Activated naive CD8-positive, alpha-beta T cell treated with anti-CD3 and anti-CD28 coated beads, Interleukin-2, amount 10 ng/mL, durations not matched to agents 7 days and 5 days (primary cell): ENCODE data around the gene HMCES. TPM values are rescaled to one million over a fixed set of nuclear protein-coding genes. Genes with fewer than 3 reads are reported as not detected.
"Not testable (repeated sequence)": the region's sequence is repeated elsewhere in the genome, so short reads cannot be mapped to it uniquely, and the experiment has no call there.

Source experiments
- ATAC-seq: fragments of 150-1000 bp; cut with Tn5 transposase; one replicate; pipeline ENCODE4 v1.10.0; 2021; ENCODE audit warnings: low read depth, moderate library complexity
- POLR2A ChIA-PET: fragments of 350-600 bp; sonication (Branson Sonifier 250); formaldehyde crosslinking; loops from one replicate; lab custom pipeline; 2021; ENCODE audit warnings: antibody characterized with exemption; lab: Charles Lee
- DNase-seq: peaks from one replicate; pipeline ENCODE4 v3.0.0; 2021
- H3K27ac Mint-ChIP-seq: one replicate; pipeline ENCODE4 v1.8.0; 2022; ENCODE audit warnings: mild to moderate bottlenecking, mixed read lengths
- H3K27me3 Mint-ChIP-seq: one replicate; pipeline ENCODE4 v1.8.0; 2022; ENCODE audit warnings: mild to moderate bottlenecking, moderate library complexity, mixed read lengths
- H3K36me3 Mint-ChIP-seq: one replicate; pipeline ENCODE4 v1.8.0; 2021; ENCODE audit warnings: mild to moderate bottlenecking, mixed read lengths
- H3K4me1 Mint-ChIP-seq: one replicate; pipeline ENCODE4 v1.8.0; 2021; ENCODE audit warnings: mixed read lengths
- H3K4me3 Mint-ChIP-seq: one replicate; pipeline ENCODE4 v1.8.0; 2022; ENCODE audit warnings: mild to moderate bottlenecking, moderate library complexity, mixed read lengths
- H3K9me3 Mint-ChIP-seq: one replicate; pipeline ENCODE4 v1.8.0; 2021; ENCODE audit warnings: mixed read lengths
- total RNA-seq, 2 experiments: library from RNA; stranded (reverse); gene quantifications; one replicate each; pipeline ENCODE4 v1.2.3, GENCODE V29; 2021

The HMCES gene
- total RNA-seq, 2 experiments from 2014 or later: 59.7 to 60.8 TPM

DNA sequence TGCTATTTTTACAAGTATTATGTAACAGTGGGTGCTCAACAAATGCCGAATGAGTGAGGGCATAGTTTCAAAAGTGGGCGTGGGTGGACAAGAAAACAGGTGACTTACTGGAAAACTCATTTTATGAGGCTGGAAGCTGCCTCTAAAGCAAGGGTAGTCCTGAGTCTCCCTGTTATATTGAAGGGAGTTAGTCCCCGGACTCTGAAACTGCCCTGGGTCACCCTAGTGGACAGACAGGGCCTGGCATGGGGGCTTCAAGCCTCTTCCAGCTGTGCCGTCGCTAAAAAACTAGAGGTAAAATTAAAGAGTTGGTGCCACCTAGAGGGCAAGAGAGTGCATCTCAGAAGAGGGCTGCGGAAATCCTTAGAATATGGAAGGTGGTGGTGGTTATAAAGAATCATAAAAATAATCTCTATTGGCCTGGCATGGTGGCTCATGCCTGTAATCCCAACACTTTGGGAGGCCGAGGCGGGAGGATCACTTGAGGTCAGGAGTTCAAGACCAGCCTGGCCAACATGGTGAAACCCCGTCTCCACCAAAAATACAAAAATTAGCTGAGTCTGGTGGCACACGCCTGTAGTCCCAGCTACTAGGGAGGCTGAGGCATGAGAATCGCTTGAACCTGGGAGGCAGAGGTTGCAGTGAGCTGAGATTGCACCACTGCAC, 32.9 kb upstream of the HMCES start:
- not testable (repeated sequence) for H3K27me3 Mint-ChIP-seq, H3K36me3 Mint-ChIP-seq, H3K4me3 Mint-ChIP-seq, H3K9me3 Mint-ChIP-seq
- POLR2A ChIA-PET: interaction anchor here (0.6 to 3.2 kb wide), 17 partner anchors 22 to 275 kb away, joined by 3 to 24 read pairs (median 4); partner anchors contain the start of gene CNBP
- DNase-seq (peak; percentile 62), ATAC-seq (peak; percentile 71)
- Mint-ChIP-seq H3K27ac (peak overlapping the region; percentile 30), H3K4me1 (peaks cover 35% of the 10 kb centered on the region)

DNA sequence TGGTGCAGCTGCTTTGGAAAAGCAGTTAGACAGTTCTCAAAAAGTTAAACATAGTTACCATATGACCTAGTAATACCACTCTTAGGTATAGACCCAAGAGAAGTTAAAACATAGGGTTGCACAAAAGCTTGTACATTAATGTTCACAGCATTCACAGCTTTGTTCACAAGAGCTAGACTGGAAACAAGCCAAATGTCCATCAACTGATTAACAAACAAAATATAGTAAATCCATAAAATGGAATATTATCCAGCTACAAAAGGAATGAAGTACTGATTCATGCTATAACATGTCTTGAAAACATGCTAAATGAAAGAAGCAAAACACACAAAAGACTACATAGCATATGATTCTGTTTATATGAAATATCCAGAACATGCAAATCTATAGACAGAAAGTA, 32.0 kb upstream of the HMCES start:
- Mint-ChIP-seq H3K27me3 (no peaks in the 10 kb centered on the region), H3K36me3 (peaks cover 10% of the 10 kb centered on the region), H3K9me3 (no peaks in the 10 kb centered on the region), H3K27ac (no peak overlapping the region), H3K4me1 (peaks cover 37% of the 10 kb centered on the region), H3K4me3 (no peak overlapping the region)
- POLR2A ChIA-PET: interaction anchor here (0.7 to 3.2 kb wide), 9 partner anchors 23 to 276 kb away, joined by 3 to 24 read pairs (median 5); partner anchors contain the start of gene CNBP
- DNase-seq (no peak), ATAC-seq (no peak)

DNA sequence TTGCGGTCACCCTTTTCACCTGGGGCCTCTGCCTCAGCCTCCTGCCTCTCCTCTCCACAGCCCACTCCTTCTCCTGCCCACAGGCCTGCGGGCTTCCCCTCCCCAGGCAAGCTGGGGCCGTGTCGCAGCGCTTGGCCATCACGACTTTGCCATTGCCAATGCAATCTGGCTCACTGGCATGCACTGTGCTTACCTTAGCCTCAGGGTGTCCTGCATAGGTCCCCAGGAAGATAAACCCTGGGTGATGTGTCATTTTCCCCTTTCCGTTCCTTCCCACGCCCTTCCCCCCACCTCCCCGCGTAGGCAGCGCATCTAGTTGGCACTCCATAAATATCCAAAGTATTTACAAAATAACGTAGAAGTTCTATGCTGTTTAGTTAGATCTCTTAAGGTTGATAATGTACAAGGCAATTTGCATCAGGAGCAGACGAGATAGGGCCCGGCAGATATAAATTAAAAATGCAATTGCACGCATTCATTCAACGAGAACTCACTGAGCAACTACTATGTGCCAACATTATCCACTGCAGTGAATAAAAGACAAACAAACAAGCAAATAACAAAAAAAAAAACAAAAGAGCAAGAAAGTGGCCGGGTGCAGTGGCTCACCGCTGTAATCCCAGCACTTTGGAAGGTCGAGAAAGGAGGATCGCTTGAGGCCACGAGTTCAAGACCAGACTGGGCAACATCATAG, 30.2 kb upstream of the HMCES start:
- Mint-ChIP-seq H3K4me3 (peak overlapping the region; percentile 99), H3K27me3 (no peaks in the 10 kb centered on the region), H3K9me3 (no peaks in the 10 kb centered on the region), H3K27ac (peak overlapping the region; percentile 98), H3K4me1 (peaks cover 42% of the 10 kb centered on the region), H3K36me3 (peaks cover 23% of the 10 kb centered on the region)
- ATAC-seq (no peak), DNase-seq (no peak)
- POLR2A ChIA-PET: interaction anchor here (1.0 to 2.6 kb wide), 16 partner anchors 9 to 277 kb away, joined by 3 to 26 read pairs (median 10); partner anchors contain the start of genes CNBP and RAB43

DNA sequence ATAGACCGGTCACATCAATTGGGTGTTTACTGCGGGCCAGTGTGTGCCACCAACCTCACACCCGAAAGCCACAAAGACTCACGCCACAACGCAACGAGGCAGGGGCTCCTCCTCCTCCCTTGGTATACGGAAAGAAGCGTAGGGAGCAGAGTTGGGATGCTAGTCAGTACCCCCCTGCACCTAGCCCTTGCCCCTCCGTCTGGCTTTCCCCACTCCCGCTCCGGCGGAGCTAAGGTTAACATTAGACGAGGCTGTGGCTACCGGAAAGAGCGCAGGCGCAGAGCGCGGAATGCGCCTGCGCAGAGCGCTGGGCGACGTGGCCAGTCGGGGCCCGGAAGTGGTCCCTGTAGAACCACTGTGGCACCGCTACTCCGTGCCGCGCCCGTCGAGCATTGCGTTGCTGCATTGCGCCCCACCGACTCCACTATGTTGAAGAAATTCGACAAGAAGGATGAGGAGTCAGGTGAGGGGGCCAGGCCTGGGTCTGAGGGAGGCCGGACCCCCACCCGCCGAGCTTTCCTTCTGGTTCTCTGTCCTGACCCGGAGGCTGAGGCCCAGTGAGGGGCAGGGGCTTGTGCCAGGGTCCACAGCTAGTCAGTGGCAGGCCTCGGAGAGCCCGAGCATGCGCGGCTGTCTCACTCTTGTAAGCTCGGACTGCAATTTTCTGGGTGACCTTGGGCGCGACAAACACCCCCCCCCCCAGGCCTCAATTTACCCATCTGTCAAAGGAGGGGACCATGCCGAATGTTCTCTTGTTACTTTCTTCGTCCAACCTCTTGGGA, 29.2 kb upstream of the HMCES start, which contains the start of gene COPG1:
Gene COPG1, plus strand, starts transcription at position 323 of the 782 bp plus-strand sequence. Its CDS starts 104 bp downstream, at position 427.
- no peaks in the 10 kb centered on the region for H3K27me3 Mint-ChIP-seq
- peak; percentile 92 for ATAC-seq
- peak within 1 kb of the TSS; percentile 98 for H3K27ac Mint-ChIP-seq
- H3K36me3 Mint-ChIP-seq: peaks cover 28% of the 10 kb centered on the region
- H3K9me3 Mint-ChIP-seq: no peaks in the 10 kb centered on the region
- H3K4me1 Mint-ChIP-seq: peaks cover 42% of the 10 kb centered on the region
- peak; percentile 94 for DNase-seq
- peak within 1 kb of the TSS; percentile 99 for H3K4me3 Mint-ChIP-seq
- POLR2A ChIA-PET: interaction anchor here (0.6 to 2.6 kb wide), 32 partner anchors 10 to 462 kb away, joined by 3 to 26 read pairs (median 4); partner anchors contain the start of genes CNBP, HMCES and RAB43

DNA sequence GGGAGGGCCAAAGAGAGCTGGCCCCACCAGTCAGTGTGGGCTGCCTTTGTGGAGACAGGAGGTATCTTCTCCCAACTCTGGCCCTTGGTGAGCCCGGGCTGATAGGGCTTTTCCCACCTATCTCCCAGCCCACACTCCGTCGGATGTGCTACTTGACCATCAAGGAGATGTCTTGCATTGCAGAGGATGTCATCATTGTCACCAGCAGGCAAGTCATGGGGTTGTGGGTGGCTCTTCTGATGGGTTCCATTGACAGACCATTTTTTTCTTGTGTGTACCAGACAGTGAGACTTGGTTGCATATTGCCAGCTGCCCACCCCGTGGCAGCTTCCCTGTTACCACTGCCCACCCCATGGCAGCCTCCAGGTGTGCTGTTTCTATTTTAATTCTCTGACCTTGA, 25.9 kb upstream of the HMCES start:
- DNase-seq (no peak), ATAC-seq (no peak)
- Mint-ChIP-seq H3K9me3 (no peaks in the 10 kb centered on the region), H3K27me3 (no peaks in the 10 kb centered on the region), H3K36me3 (peaks cover 40% of the 10 kb centered on the region), H3K27ac (no peak overlapping the region), H3K4me1 (peaks cover 31% of the 10 kb centered on the region), H3K4me3 (no peak overlapping the region)
- POLR2A ChIA-PET: interaction anchor here (0.7 to 1.0 kb wide), 2 partner anchors 8 to 64 kb away, joined by 3 read pairs; a partner anchor contains a TSS

DNA sequence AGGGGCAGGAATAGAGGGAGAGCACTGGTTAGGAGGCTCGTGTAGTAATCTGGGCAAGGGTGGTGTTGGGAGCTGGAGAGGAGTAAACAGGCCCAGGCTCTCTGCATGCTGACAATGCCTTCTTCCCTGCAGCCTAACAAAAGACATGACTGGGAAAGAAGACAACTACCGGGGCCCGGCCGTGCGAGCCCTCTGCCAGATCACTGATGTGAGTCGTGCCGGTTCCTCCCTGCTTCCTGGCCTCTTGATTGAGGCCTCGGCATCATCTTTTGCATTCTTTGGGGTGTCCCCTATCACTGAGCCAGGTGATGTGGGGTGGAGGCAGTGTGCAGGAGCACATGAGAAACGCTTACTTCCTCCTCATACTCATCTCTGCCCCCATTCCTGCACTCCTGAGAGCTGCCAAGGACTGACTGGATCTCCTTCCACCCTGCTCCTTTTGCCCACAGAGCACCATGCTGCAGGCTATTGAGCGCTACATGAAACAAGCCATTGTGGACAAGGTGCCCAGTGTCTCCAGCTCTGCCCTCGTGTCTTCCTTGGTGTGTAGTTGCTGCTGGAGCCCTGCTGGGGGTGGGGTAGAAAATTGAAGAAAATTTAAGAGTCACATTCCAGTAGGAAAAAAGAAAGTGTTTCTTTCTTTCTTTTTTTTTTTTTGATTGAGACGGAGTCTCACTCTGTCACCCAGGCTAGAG, 24.0 kb upstream of the HMCES start:
- peaks cover 47% of the 10 kb centered on the region for H3K36me3 Mint-ChIP-seq
- POLR2A ChIA-PET: interaction anchor here (0.9 to 1.4 kb wide), 4 partner anchors 62 to 152 kb away, joined by 3 to 4 read pairs (median 3); a partner anchor contains a TSS
- no peaks in the 10 kb centered on the region for H3K27me3 Mint-ChIP-seq
- H3K9me3 Mint-ChIP-seq: no peaks in the 10 kb centered on the region
- ATAC-seq (no peak), DNase-seq (no peak)
- peaks cover 18% of the 10 kb centered on the region for H3K4me1 Mint-ChIP-seq
- H3K27ac Mint-ChIP-seq: no peak overlapping the region
- H3K4me3 Mint-ChIP-seq: no peak overlapping the region

DNA sequence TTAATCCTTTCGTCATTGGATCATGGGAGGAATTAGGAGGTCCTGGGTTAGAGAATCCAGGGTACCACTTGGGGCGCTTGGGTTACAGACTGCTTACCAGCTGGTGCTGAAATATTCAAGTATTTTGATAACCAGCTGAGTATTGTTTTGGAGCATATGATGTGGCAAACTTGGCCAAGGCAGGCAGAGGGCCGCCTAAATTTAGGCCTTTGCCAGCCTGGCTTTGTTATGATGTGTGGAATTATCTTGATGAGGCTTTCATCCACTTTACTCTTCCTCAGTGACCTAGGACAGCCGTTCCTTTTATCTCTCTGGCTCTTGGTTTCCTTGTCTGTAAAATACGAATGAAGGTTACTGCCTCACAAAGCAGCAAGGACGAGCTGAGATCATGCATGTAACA, 22.4 kb upstream of the HMCES start:
- Mint-ChIP-seq H3K4me3 (no peak overlapping the region), H3K4me1 (peaks cover 11% of the 10 kb centered on the region), H3K9me3 (no peaks in the 10 kb centered on the region), H3K36me3 (peaks cover 42% of the 10 kb centered on the region), H3K27me3 (no peaks in the 10 kb centered on the region), H3K27ac (no peak overlapping the region)
- POLR2A ChIA-PET: interaction anchor here (1.6 kb wide), 1 partner anchor 11 kb away, joined by 4 read pairs; no protein-coding TSS in a partner anchor
- DNase-seq: no peak
- ATAC-seq: no peak

DNA sequence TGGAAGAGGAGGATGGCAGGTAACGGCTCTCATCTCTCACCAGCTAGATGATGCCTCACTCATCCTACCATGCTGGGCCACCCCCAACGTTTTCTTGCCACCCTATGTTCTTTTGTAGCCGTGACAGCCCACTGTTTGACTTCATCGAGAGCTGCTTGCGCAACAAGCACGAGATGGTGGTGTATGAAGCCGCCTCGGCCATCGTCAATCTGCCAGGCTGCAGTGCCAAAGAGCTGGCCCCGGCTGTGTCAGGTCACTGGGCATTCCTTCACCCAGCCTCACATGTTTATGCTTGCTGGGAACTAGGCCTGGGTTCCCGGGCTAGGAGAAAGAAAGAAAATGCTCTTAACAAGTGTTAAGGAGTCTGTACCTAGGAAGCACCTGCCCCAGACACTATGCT, 21.1 kb upstream of the HMCES start:
- no peak for DNase-seq
- no peak for ATAC-seq
- no peak overlapping the region for H3K27ac Mint-ChIP-seq
- no peaks in the 10 kb centered on the region for H3K27me3 Mint-ChIP-seq
- no peaks in the 10 kb centered on the region for H3K9me3 Mint-ChIP-seq
- no peak overlapping the region for H3K4me3 Mint-ChIP-seq
- POLR2A ChIA-PET: no interaction called here
- H3K36me3 Mint-ChIP-seq: peaks cover 38% of the 10 kb centered on the region
- peaks cover 6% of the 10 kb centered on the region for H3K4me1 Mint-ChIP-seq

DNA sequence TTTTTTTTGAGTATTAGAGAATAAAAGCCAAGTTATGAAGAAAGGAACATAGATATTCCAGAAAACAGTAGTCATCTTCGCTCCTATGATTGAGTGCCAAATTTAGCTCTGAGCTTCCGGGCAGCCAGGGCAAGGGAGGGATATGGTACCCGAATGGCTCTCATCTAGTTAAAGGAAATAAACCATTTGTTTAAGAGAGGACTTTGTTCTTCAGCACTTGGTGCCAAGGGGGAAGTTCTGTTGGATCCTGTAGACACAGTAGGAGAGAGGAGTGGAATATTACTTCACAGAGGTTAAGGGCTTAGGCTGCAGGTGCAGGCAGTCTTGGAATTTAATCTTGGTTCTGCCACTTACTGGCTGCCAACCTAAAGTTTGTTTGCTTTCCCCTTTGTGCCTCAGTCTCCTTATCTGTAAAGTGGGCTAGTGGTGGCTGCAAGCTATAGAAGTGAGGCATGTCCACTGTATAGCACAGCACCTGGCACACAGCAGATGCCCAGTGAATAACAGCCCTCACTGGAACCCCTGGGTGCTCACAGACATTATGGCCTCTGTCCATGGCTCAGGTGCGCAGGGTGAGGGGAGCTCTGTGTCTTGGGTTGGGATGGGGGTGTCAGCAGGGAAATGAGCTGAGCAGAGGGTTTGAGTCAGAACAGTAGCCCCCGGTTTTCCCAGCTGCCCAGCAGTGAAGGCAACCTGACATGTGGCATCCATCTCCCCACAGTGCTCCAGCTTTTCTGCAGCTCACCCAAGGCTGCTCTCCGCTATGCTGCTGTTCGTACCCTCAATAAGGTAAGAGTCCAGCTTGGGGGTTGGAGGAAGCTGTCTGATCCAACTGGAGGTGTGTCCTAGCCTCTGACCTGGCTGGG, 18.8 kb upstream of the HMCES start:
- Mint-ChIP-seq H3K27me3 (no peaks in the 10 kb centered on the region), H3K36me3 (peaks cover 36% of the 10 kb centered on the region), H3K9me3 (no peaks in the 10 kb centered on the region), H3K4me1 (peaks cover 8% of the 10 kb centered on the region), H3K27ac (no peak overlapping the region), H3K4me3 (no peak overlapping the region)
- POLR2A ChIA-PET: interaction anchor here (1.2 to 1.3 kb wide), 2 partner anchors 10 to 20 kb away, joined by 3 to 4 read pairs; partner anchors contain the start of gene COPG1
- DNase-seq (no peak), ATAC-seq (no peak)

DNA sequence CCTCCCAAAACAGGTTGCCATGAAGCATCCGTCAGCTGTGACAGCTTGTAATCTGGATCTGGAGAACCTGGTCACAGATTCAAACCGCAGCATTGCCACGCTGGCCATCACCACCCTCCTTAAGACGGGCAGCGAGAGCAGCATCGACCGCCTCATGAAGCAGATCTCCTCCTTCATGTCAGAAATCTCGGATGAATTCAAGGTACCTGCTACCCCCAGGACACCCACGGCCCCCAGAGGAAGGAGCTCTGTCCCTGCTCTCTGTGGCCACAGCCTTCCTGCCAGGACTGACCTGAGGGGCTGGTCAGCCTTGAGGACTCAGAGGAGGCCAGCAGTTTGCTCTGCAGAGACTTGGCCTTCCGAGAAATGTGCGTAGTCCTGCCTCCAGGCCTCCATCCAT, 18.1 kb upstream of the HMCES start:
- peak; percentile 10 for DNase-seq
- Mint-ChIP-seq H3K27me3 (no peaks in the 10 kb centered on the region), H3K27ac (no peak overlapping the region), H3K36me3 (peaks cover 34% of the 10 kb centered on the region), H3K9me3 (no peaks in the 10 kb centered on the region), H3K4me1 (peaks cover 8% of the 10 kb centered on the region), H3K4me3 (no peak overlapping the region)
- ATAC-seq: no peak
- POLR2A ChIA-PET: interaction anchor here (0.6 to 1.5 kb wide), 5 partner anchors 8 to 382 kb away, joined by 3 to 7 read pairs (median 3); partner anchors contain the start of gene COPG1

DNA sequence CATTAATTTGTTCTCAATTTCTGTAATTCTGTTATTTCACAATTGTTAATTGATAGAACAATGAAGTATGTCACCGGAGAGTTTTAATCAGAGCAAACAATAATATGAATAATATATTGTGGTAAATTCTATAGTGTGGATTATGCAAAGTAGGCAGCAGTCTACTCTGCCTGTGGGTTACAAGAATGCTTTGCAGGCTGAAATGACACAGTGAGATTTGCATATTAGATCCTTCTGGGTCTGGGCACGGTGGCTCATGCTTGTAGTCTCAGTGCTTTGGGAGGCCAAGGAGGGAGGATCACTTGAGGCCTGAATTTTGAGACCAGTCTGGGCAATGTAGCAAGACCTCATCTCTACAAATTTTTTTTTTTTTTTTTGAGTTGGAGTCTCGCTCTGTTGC, 16.8 kb upstream of the HMCES start:
- Mint-ChIP-seq H3K36me3 (peaks cover 32% of the 10 kb centered on the region), H3K4me3 (no peak overlapping the region), H3K4me1 (peaks cover 6% of the 10 kb centered on the region), H3K27me3 (no peaks in the 10 kb centered on the region), H3K9me3 (no peaks in the 10 kb centered on the region), H3K27ac (no peak overlapping the region)
- DNase-seq (no peak), ATAC-seq (no peak)
- POLR2A ChIA-PET: interaction anchor here (1.2 to 1.5 kb wide), 2 partner anchors 10 to 383 kb away, joined by 3 to 7 read pairs; no protein-coding TSS in a partner anchor
